ENCODE results near the gene RNASE8. TPM values are rescaled to one million over a fixed set of nuclear protein-coding genes. Genes with fewer than 3 reads are reported as not detected.

Gene RNASE8
- total and polyA plus RNA-seq, 2 of the 4 experiments (the other 2 are of a cell fraction): not detected

- no TSS peak for BruUV-seq (replicated peaks)
- no peak overlapping the region for H3K27ac ChIP-seq (ENCODE audit: insufficient read depth, low read length)
- H3K27me3 ChIP-seq (ENCODE audit: control insufficient read depth, insufficient read depth, low read length): no peaks in the 10 kb centered on the region
- no peak overlapping the region for H3K18ac ChIP-seq (ENCODE audit: low read depth, low read length)
- no peak overlapping the region for H4K8ac ChIP-seq (ENCODE audit: low read depth in 2 of 2, low read length in 2 of 2)
- H3K4ac ChIP-seq (ENCODE audit: low read depth, low read length): no peak overlapping the region
- H4K20me1 ChIP-seq (ENCODE audit: insufficient read depth, low read length): no peaks in the 10 kb centered on the region
- no peak overlapping the region for H2BK20ac ChIP-seq (ENCODE audit: low read depth, low read length)
- no peaks in the 10 kb centered on the region for H3K9me1 ChIP-seq (ENCODE audit: insufficient read depth, low read length)
- no peak overlapping the region for H3K23ac ChIP-seq (ENCODE audit: low read depth, low read length)
- H2AK9ac ChIP-seq (replicated peaks; ENCODE audit: low read depth, low read length, poor library complexity): peak overlapping the region; percentile 33
- peaks cover 1% of the 10 kb centered on the region for H3K4me1 ChIP-seq (ENCODE audit: control insufficient read depth, insufficient read depth, low read length)
- H2AFZ ChIP-seq (replicated peaks; ENCODE audit: low read length, poor library complexity): no peak overlapping the region
- TF ChIP-seq MAZ (IDR thresholded peaks at IDR 0.05; ENCODE audit: borderline replicate concordance, low read depth, low read length) (no peak), BHLHE40 (IDR thresholded peaks at IDR 0.05; ENCODE audit: low read depth, low read length) (no peak)
- no peak overlapping the region for H3K14ac ChIP-seq (replicated peaks; ENCODE audit: low read depth, low read length)
- ATAC-seq (ENCODE audit: low read depth): no peak
- no peak overlapping the region for H2AK5ac ChIP-seq (ENCODE audit: low read depth, low read length)
- no peak overlapping the region for H3K56ac ChIP-seq (ENCODE audit: extremely low read depth, insufficient read depth, low read length)
- H3K4me2 ChIP-seq (ENCODE audit: low read depth, low read length): no peak overlapping the region
- 90% methylated on average over 3 of the region's 10 CpGs; no CpG with 5 or more reads in 1 of the 2 experiments for WGBS, 2 experiments (ENCODE audit: extremely low coverage in 2 of 2, insufficient read length in 1 of 2)
- ChIA-PET POLR2A (ENCODE audit: unreplicated experiment) (no interaction called here), CTCF (interaction anchor here (1.1 kb wide), 1 partner anchor 20 kb away, joined by 5 read pairs; no protein-coding TSS in a partner anchor)
- peaks cover 90% of the 10 kb centered on the region for H3K36me3 ChIP-seq (ENCODE audit: control insufficient read depth, insufficient read depth, low read length)
- dilution Hi-C loops (cut with HindIII; ENCODE audit: low sequenced_read_pairs, unreplicated experiment) (no loop called here), in situ Hi-C loops (cut with MboI; ENCODE audit: low sequenced_read_pairs) (loop anchor here (25.0 kb wide), 2 partner anchors 616 to 741 kb away; partner anchors contain the start of genes APEX1, CCNB1IP1, OSGEP and PARP2), intact Hi-C loops (cut with micrococcal nuclease) (no loop called here)
- H4K5ac ChIP-seq (ENCODE audit: low read depth, low read length): no peak overlapping the region
- H2BK15ac ChIP-seq (ENCODE audit: low read depth, low read length): no peak overlapping the region
- H3K4me3 ChIP-seq (ENCODE audit: insufficient read depth, low read depth, low read length): no peak overlapping the region
- H4K91ac ChIP-seq (ENCODE audit: insufficient read depth, low read depth, low read length): no peak overlapping the region
- no peak overlapping the region for H3K9ac ChIP-seq (ENCODE audit: low read depth, low read length)
- H3K79me1 ChIP-seq (ENCODE audit: low read depth in 1 of 2, low read length in 2 of 2): peaks cover 19 to 27% of the 10 kb centered on the region in 2 experiments; a peak in 3 of 4 replicates
- H2BK5ac ChIP-seq (ENCODE audit: low read depth, low read length, poor library complexity, severe bottlenecking): no peak overlapping the region
- H2BK120ac ChIP-seq (ENCODE audit: low read depth, low read length): no peak overlapping the region
- H3K9me3 ChIP-seq (ENCODE audit: control insufficient read depth, insufficient read depth, low read length): no peaks in the 10 kb centered on the region
- DNase-seq: no peak
Observed at GRCh38 chr14:21078726-21079125, 21.1 kb downstream of the RNASE8 start.
